ENCODE measurements around the gene MYH14. TPM values are rescaled to one million over a fixed set of nuclear protein-coding genes. Genes with fewer than 3 reads are reported as not detected.
A peak's percentile ranks its signal among the peaks of the same experiment; 100 is the strongest.
"Not testable (repeated sequence)": the region's sequence is repeated elsewhere in the genome, so short reads cannot be mapped to it uniquely, and the experiment has no call there.

MYH14 gene
- total and polyA plus RNA-seq, 2 donors (not counting 1 experiment from before 2014, with no cell fraction given): not detected

- TF ChIP-seq EZH2 (IDR thresholded peaks at IDR 0.05; ENCODE audit: low read length, missing control alignments) (no peak), CTCF (conservative IDR thresholded peaks at IDR 0.05 in 1 of 2, IDR thresholded peaks at IDR 0.05 in 1 of 2; ENCODE audit: low read depth in 1 of 2, low read length in 2 of 2) (no peak)
- Histone ChIP-seq H3K36me3 (ENCODE audit: control insufficient read depth, insufficient read depth, low read length) (no peaks in the 10 kb centered on the region), H3K9ac (ENCODE audit: insufficient read depth, low read length) (no peak within 1 kb of the TSS), H3K4me3 (replicated peaks in 1 of 4; ENCODE audit: control extremely low read depth in 1 of 4, insufficient read depth in 1 of 4, low read depth in 3 of 4, low read length in 4 of 4) (no peak within 1 kb of the TSS), H3K27ac (ENCODE audit: insufficient read depth, low read length) (no peak within 1 kb of the TSS), H3K4me2 (ENCODE audit: extremely low read depth, insufficient read depth, low read length) (no peak within 1 kb of the TSS), H3K27me3 (ENCODE audit: control insufficient read depth, insufficient read depth, low read length) (peaks cover 17% of the 10 kb centered on the region), H3K4me1 (ENCODE audit: control insufficient read depth, extremely low read depth, insufficient read depth, low read length) (no peaks in the 10 kb centered on the region), H3K9me3 (ENCODE audit: control insufficient read depth, insufficient read depth, low read depth, low read length) (no peaks in the 10 kb centered on the region), H4K20me1 (ENCODE audit: control insufficient read depth, extremely low read depth, insufficient read depth, low read length) (no peaks in the 10 kb centered on the region), H3K79me2 (ENCODE audit: control insufficient read depth, insufficient read depth, low read length) (no peaks in the 10 kb centered on the region), H2AFZ (ENCODE audit: low read length) (no peak within 1 kb of the TSS)
- DNase-seq (ENCODE audit: low read depth in 2 of 2): peak; percentile 83 to 86
Observed at GRCh38 chr19:50329146-50329925, 125.9 kb downstream of the MYH14 start, which contains the start of gene KCNC3. Gene KCNC3 (minus strand): TSS chr19:50329377. CDS start chr19:50329082, 295 bp downstream.

GRCh38 chr19:50329926-50330294 is 126.5 kb downstream of the MYH14 start:
- not testable (repeated sequence) for H3K9me3 ChIP-seq (ENCODE audit: control insufficient read depth, insufficient read depth, low read depth, low read length); H3K4me1 ChIP-seq (ENCODE audit: control insufficient read depth, extremely low read depth, insufficient read depth, low read length); H3K9ac ChIP-seq (ENCODE audit: insufficient read depth, low read length); H2AFZ ChIP-seq (ENCODE audit: low read length); H3K36me3 ChIP-seq (ENCODE audit: control insufficient read depth, insufficient read depth, low read length); H3K4me2 ChIP-seq (ENCODE audit: extremely low read depth, insufficient read depth, low read length); H3K27ac ChIP-seq (ENCODE audit: insufficient read depth, low read length); H4K20me1 ChIP-seq (ENCODE audit: control insufficient read depth, extremely low read depth, insufficient read depth, low read length); H3K4me3 ChIP-seq (replicated peaks in 1 of 4; ENCODE audit: control extremely low read depth in 1 of 4, insufficient read depth in 1 of 4, low read depth in 3 of 4, low read length in 4 of 4); DNase-seq (ENCODE audit: low read depth in 2 of 2); H3K79me2 ChIP-seq (ENCODE audit: control insufficient read depth, insufficient read depth, low read length)
- H3K27me3 ChIP-seq (ENCODE audit: control insufficient read depth, insufficient read depth, low read length): peaks cover 17% of the 10 kb centered on the region

GRCh38 chr19:50330365-50331078 is 127.1 kb downstream of the MYH14 start:
- no peaks in the 10 kb centered on the region for H3K4me1 ChIP-seq (ENCODE audit: control insufficient read depth, extremely low read depth, insufficient read depth, low read length)
- no peak overlapping the region for H3K27ac ChIP-seq (ENCODE audit: insufficient read depth, low read length)
- TF ChIP-seq CTCF (conservative IDR thresholded peaks at IDR 0.05 in 1 of 2, IDR thresholded peaks at IDR 0.05 in 1 of 2; ENCODE audit: low read depth in 1 of 2, low read length in 2 of 2): no peak
- TF ChIP-seq EZH2 (IDR thresholded peaks at IDR 0.05; ENCODE audit: low read length, missing control alignments): no peak
- no peak overlapping the region for H2AFZ ChIP-seq (ENCODE audit: low read length)
- no peaks in the 10 kb centered on the region for H3K36me3 ChIP-seq (ENCODE audit: control insufficient read depth, insufficient read depth, low read length)
- H3K9me3 ChIP-seq (ENCODE audit: control insufficient read depth, insufficient read depth, low read depth, low read length): no peaks in the 10 kb centered on the region
- peaks cover 17% of the 10 kb centered on the region for H3K27me3 ChIP-seq (ENCODE audit: control insufficient read depth, insufficient read depth, low read length)
- H3K4me2 ChIP-seq (ENCODE audit: extremely low read depth, insufficient read depth, low read length): no peak overlapping the region
- H4K20me1 ChIP-seq (ENCODE audit: control insufficient read depth, extremely low read depth, insufficient read depth, low read length): no peaks in the 10 kb centered on the region
- peak in 1 of 2 donors; percentile 5 for DNase-seq (ENCODE audit: low read depth in 2 of 2)
- no peak overlapping the region for H3K9ac ChIP-seq (ENCODE audit: insufficient read depth, low read length)
- no peak overlapping the region for H3K4me3 ChIP-seq (replicated peaks in 1 of 4; ENCODE audit: control extremely low read depth in 1 of 4, insufficient read depth in 1 of 4, low read depth in 3 of 4, low read length in 4 of 4)
- H3K79me2 ChIP-seq (ENCODE audit: control insufficient read depth, insufficient read depth, low read length): no peaks in the 10 kb centered on the region
